Hematopoietic multipotent progenitor cell treated with erythropoietin and hydrocortisone succinate and interleukin-3 and kit ligand, for 17 days (in vitro differentiated cells): ENCODE results near the gene RBFOX2.
"Not testable (repeated sequence)": the region's sequence is repeated elsewhere in the genome, so short reads cannot be mapped to it uniquely, and the experiment has no call there.

ENCODE experiments used
- DNase-seq: peaks from one replicate; pipeline ENCODE4 v3.0.0-alpha.2; 2015; ENCODE audit warnings: low spot score

RBFOX2 gene

GRCh38 chr22:35821654-35822053 is 207.0 kb downstream of the RBFOX2 start:
- DNase-seq: no peak

- DNase-seq: no peak
Measured at GRCh38 chr22:35819421-35819820, 209.2 kb downstream of the RBFOX2 start.

- DNase-seq: no peak
Measured at GRCh38 chr22:35818897-35819296, 209.7 kb downstream of the RBFOX2 start.

GRCh38 chr22:35812600-35812999 is 216.0 kb downstream of the RBFOX2 start:
- DNase-seq: no peak

GRCh38 chr22:35811670-35812069 is 217.0 kb downstream of the RBFOX2 start:
- DNase-seq: no peak

GRCh38 chr22:35809816-35810215 is 218.8 kb downstream of the RBFOX2 start:
- DNase-seq: no peak

GRCh38 chr22:35808377-35808776 is 220.2 kb downstream of the RBFOX2 start:
- no peak for DNase-seq

GRCh38 chr22:35806668-35807067 is 222.0 kb downstream of the RBFOX2 start:
- not testable (repeated sequence) for DNase-seq

- no peak for DNase-seq
Measured at GRCh38 chr22:35805466-35805865, 223.2 kb downstream of the RBFOX2 start.

GRCh38 chr22:35804421-35804820 is 224.2 kb downstream of the RBFOX2 start:
- no peak for DNase-seq

- no peak for DNase-seq
Measured at GRCh38 chr22:35802885-35803284, 225.7 kb downstream of the RBFOX2 start.

- not testable (repeated sequence) for DNase-seq
Measured at GRCh38 chr22:35801301-35801700, 227.3 kb downstream of the RBFOX2 start.

- DNase-seq: no peak
Measured at GRCh38 chr22:35799150-35799549, 229.5 kb downstream of the RBFOX2 start.

- no peak for DNase-seq
Measured at GRCh38 chr22:35797411-35797810, 231.2 kb downstream of the RBFOX2 start.

- no peak for DNase-seq
Measured at GRCh38 chr22:35795476-35795875, 233.1 kb downstream of the RBFOX2 start.

- no peak for DNase-seq
Measured at GRCh38 chr22:35792506-35792905, 236.1 kb downstream of the RBFOX2 start.

GRCh38 chr22:35791788-35792187 is 236.8 kb downstream of the RBFOX2 start:
- DNase-seq: not testable (repeated sequence)

- no peak for DNase-seq
Measured at GRCh38 chr22:35785181-35785923, 243.3 kb downstream of the RBFOX2 start.

- no peak for DNase-seq
Measured at GRCh38 chr22:35784633-35785032, 244.0 kb downstream of the RBFOX2 start.

- DNase-seq: no peak
Measured at GRCh38 chr22:35783943-35784614, 244.5 kb downstream of the RBFOX2 start.

- DNase-seq: no peak
Measured at GRCh38 chr22:35782504-35782903, 246.1 kb downstream of the RBFOX2 start.

- DNase-seq: no peak
Measured at GRCh38 chr22:35781898-35782297, 246.7 kb downstream of the RBFOX2 start.

- DNase-seq: no peak
Measured at GRCh38 chr22:35777335-35777975, 251.2 kb downstream of the RBFOX2 start.
